Measurements from ENCODE around the gene CYP4F12. TPM values are rescaled to one million over a fixed set of nuclear protein-coding genes. Genes with fewer than 3 reads are reported as not detected.
"Not testable (repeated sequence)": the region's sequence is repeated elsewhere in the genome, so short reads cannot be mapped to it uniquely, and the experiment has no call there.

CYP4F12 gene
- total RNA-seq, 1 donor from 2014 or later: not detected

GRCh38 chr19:15663247-15663646, 9.6 kb upstream of the CYP4F12 start:
- no peak for DNase-seq (ENCODE audit: low spot score)
- H3K9me3 Mint-ChIP-seq: no peaks in the 10 kb centered on the region
- H3K27ac Mint-ChIP-seq: no peak overlapping the region
- H3K27me3 Mint-ChIP-seq (ENCODE audit: low read depth): no peaks in the 10 kb centered on the region
- H3K36me3 Mint-ChIP-seq (ENCODE audit: low read depth): no peaks in the 10 kb centered on the region
- H3K4me1 Mint-ChIP-seq (ENCODE audit: low read depth): no peaks in the 10 kb centered on the region
- intact Hi-C loops (cut with micrococcal nuclease): no loop called here
- H3K4me3 Mint-ChIP-seq (ENCODE audit: low read depth): no peak overlapping the region

GRCh38 chr19:15666186-15666585, 6.7 kb upstream of the CYP4F12 start:
- intact Hi-C loops (cut with micrococcal nuclease): no loop called here
- no peak overlapping the region for H3K27ac Mint-ChIP-seq
- no peaks in the 10 kb centered on the region for H3K4me1 Mint-ChIP-seq (ENCODE audit: low read depth)
- H3K9me3 Mint-ChIP-seq: no peaks in the 10 kb centered on the region
- H3K27me3 Mint-ChIP-seq (ENCODE audit: low read depth): no peaks in the 10 kb centered on the region
- H3K36me3 Mint-ChIP-seq (ENCODE audit: low read depth): no peaks in the 10 kb centered on the region
- no peak for DNase-seq (ENCODE audit: low spot score)
- H3K4me3 Mint-ChIP-seq (ENCODE audit: low read depth): no peak overlapping the region

- H3K4me3 Mint-ChIP-seq (ENCODE audit: low read depth): no peak overlapping the region
These were observed 6.0 kb upstream of the CYP4F12 start for GRCh38 chr19:15666883-15667282.

GRCh38 chr19:15669440-15669839, 3.4 kb upstream of the CYP4F12 start:
- no peaks in the 10 kb centered on the region for H3K27me3 Mint-ChIP-seq (ENCODE audit: low read depth)
- no peaks in the 10 kb centered on the region for H3K36me3 Mint-ChIP-seq (ENCODE audit: low read depth)
- no peaks in the 10 kb centered on the region for H3K4me1 Mint-ChIP-seq (ENCODE audit: low read depth)
- no peak overlapping the region for H3K27ac Mint-ChIP-seq
- H3K4me3 Mint-ChIP-seq (ENCODE audit: low read depth): no peak overlapping the region
- intact Hi-C loops (cut with micrococcal nuclease): no loop called here
- DNase-seq (ENCODE audit: low spot score): no peak
- H3K9me3 Mint-ChIP-seq: no peaks in the 10 kb centered on the region

More at GRCh38 chr19:15666883-15667282, 6.0 kb upstream of the CYP4F12 start:
- no peak for DNase-seq (ENCODE audit: low spot score)
- H3K27me3 Mint-ChIP-seq (ENCODE audit: low read depth): no peaks in the 10 kb centered on the region
- H3K27ac Mint-ChIP-seq: no peak overlapping the region
- no peaks in the 10 kb centered on the region for H3K9me3 Mint-ChIP-seq
- intact Hi-C loops (cut with micrococcal nuclease): no loop called here
- H3K36me3 Mint-ChIP-seq (ENCODE audit: low read depth): no peaks in the 10 kb centered on the region
- no peaks in the 10 kb centered on the region for H3K4me1 Mint-ChIP-seq (ENCODE audit: low read depth)

GRCh38 chr19:15669891-15670290, 3.0 kb upstream of the CYP4F12 start:
- H3K4me1 Mint-ChIP-seq (ENCODE audit: low read depth): no peaks in the 10 kb centered on the region
- no peaks in the 10 kb centered on the region for H3K36me3 Mint-ChIP-seq (ENCODE audit: low read depth)
- no peaks in the 10 kb centered on the region for H3K9me3 Mint-ChIP-seq
- no peaks in the 10 kb centered on the region for H3K27me3 Mint-ChIP-seq (ENCODE audit: low read depth)
- DNase-seq (ENCODE audit: low spot score): no peak
- H3K4me3 Mint-ChIP-seq (ENCODE audit: low read depth): no peak overlapping the region
- intact Hi-C loops (cut with micrococcal nuclease): no loop called here
- H3K27ac Mint-ChIP-seq: no peak overlapping the region

- no peak for DNase-seq (ENCODE audit: low spot score)
- Mint-ChIP-seq H3K27me3 (ENCODE audit: low read depth) (no peaks in the 10 kb centered on the region), H3K9me3 (peaks cover 5% of the 10 kb centered on the region), H3K4me1 (ENCODE audit: low read depth) (no peaks in the 10 kb centered on the region), H3K36me3 (ENCODE audit: low read depth) (no peaks in the 10 kb centered on the region), H3K27ac (no peak overlapping the region), H3K4me3 (ENCODE audit: low read depth) (no peak overlapping the region)
- intact Hi-C loops (cut with micrococcal nuclease): no loop called here
These were observed 1.6 kb upstream of the CYP4F12 start for GRCh38 chr19:15671237-15671821.

GRCh38 chr19:15671891-15672579, 852 bp upstream of the CYP4F12 start:
- H3K4me3 Mint-ChIP-seq (ENCODE audit: low read depth): no peak overlapping the region
- H3K9me3 Mint-ChIP-seq: peaks cover 9% of the 10 kb centered on the region
- H3K27me3 Mint-ChIP-seq (ENCODE audit: low read depth): no peaks in the 10 kb centered on the region
- no peak for DNase-seq (ENCODE audit: low spot score)
- H3K27ac Mint-ChIP-seq: no peak overlapping the region
- no peaks in the 10 kb centered on the region for H3K36me3 Mint-ChIP-seq (ENCODE audit: low read depth)
- H3K4me1 Mint-ChIP-seq (ENCODE audit: low read depth): no peaks in the 10 kb centered on the region
- intact Hi-C loops (cut with micrococcal nuclease): no loop called here

- intact Hi-C loops (cut with micrococcal nuclease): no loop called here
- no peaks in the 10 kb centered on the region for H3K27me3 Mint-ChIP-seq (ENCODE audit: low read depth)
- H3K9me3 Mint-ChIP-seq: peaks cover 17% of the 10 kb centered on the region
- no peak overlapping the region for H3K27ac Mint-ChIP-seq
- no peak for DNase-seq (ENCODE audit: low spot score)
- no peaks in the 10 kb centered on the region for H3K36me3 Mint-ChIP-seq (ENCODE audit: low read depth)
- H3K4me3 Mint-ChIP-seq (ENCODE audit: low read depth): no peak overlapping the region
- H3K4me1 Mint-ChIP-seq (ENCODE audit: low read depth): no peaks in the 10 kb centered on the region
These were observed 328 bp downstream of the CYP4F12 start for GRCh38 chr19:15673176-15673654.

GRCh38 chr19:15675560-15675959, 2.7 kb downstream of the CYP4F12 start:
- Mint-ChIP-seq H3K27ac (no peak overlapping the region), H3K9me3 (peaks cover 24% of the 10 kb centered on the region), H3K4me1 (ENCODE audit: low read depth) (no peaks in the 10 kb centered on the region)

GRCh38 chr19:15679089-15679488, 6.2 kb downstream of the CYP4F12 start:
- Mint-ChIP-seq H3K36me3 (ENCODE audit: low read depth) (no peaks in the 10 kb centered on the region), H3K4me3 (ENCODE audit: low read depth) (no peak overlapping the region), H3K27ac (no peak overlapping the region), H3K9me3 (peaks cover 24% of the 10 kb centered on the region), H3K27me3 (ENCODE audit: low read depth) (no peaks in the 10 kb centered on the region), H3K4me1 (ENCODE audit: low read depth) (no peaks in the 10 kb centered on the region)
- no peak for DNase-seq (ENCODE audit: low spot score)
- intact Hi-C loops (cut with micrococcal nuclease): no loop called here

More at GRCh38 chr19:15675560-15675959, 2.7 kb downstream of the CYP4F12 start:
- intact Hi-C loops (cut with micrococcal nuclease): no loop called here
- Mint-ChIP-seq H3K36me3 (ENCODE audit: low read depth) (no peaks in the 10 kb centered on the region), H3K4me3 (ENCODE audit: low read depth) (no peak overlapping the region), H3K27me3 (ENCODE audit: low read depth) (no peaks in the 10 kb centered on the region)
- DNase-seq (ENCODE audit: low spot score): no peak

GRCh38 chr19:15679865-15680264, 7.0 kb downstream of the CYP4F12 start:
- H3K27me3 Mint-ChIP-seq (ENCODE audit: low read depth); H3K36me3 Mint-ChIP-seq (ENCODE audit: low read depth); H3K27ac Mint-ChIP-seq; H3K4me1 Mint-ChIP-seq (ENCODE audit: low read depth); DNase-seq (ENCODE audit: low spot score); intact Hi-C loops (cut with micrococcal nuclease); H3K4me3 Mint-ChIP-seq (ENCODE audit: low read depth): not testable (repeated sequence)
- peaks cover 24% of the 10 kb centered on the region for H3K9me3 Mint-ChIP-seq

GRCh38 chr19:15680478-15681322, 7.8 kb downstream of the CYP4F12 start:
- Mint-ChIP-seq H3K4me1 (ENCODE audit: low read depth) (no peaks in the 10 kb centered on the region), H3K4me3 (ENCODE audit: low read depth) (no peak overlapping the region), H3K27ac (no peak overlapping the region), H3K9me3 (peaks cover 22% of the 10 kb centered on the region), H3K36me3 (ENCODE audit: low read depth) (no peaks in the 10 kb centered on the region), H3K27me3 (ENCODE audit: low read depth) (no peaks in the 10 kb centered on the region)
- intact Hi-C loops (cut with micrococcal nuclease): no loop called here
- DNase-seq (ENCODE audit: low spot score): no peak

GRCh38 chr19:15683411-15683810, 10.5 kb downstream of the CYP4F12 start:
- DNase-seq (ENCODE audit: low spot score): no peak
- Mint-ChIP-seq H3K27ac (no peak overlapping the region), H3K27me3 (ENCODE audit: low read depth) (no peaks in the 10 kb centered on the region), H3K9me3 (peaks cover 10% of the 10 kb centered on the region), H3K4me3 (ENCODE audit: low read depth) (no peak overlapping the region), H3K4me1 (ENCODE audit: low read depth) (no peaks in the 10 kb centered on the region), H3K36me3 (ENCODE audit: low read depth) (no peaks in the 10 kb centered on the region)
- intact Hi-C loops (cut with micrococcal nuclease): no loop called here

All from activated T-helper 2 cell treated with anti-CD3 and anti-CD28 coated beads, Interferon-gamma antibody, Interleukin-2, Interleukin-4, amounts not matched to agents 10 μg/mL and 5 μg/mL and 100 μg/mL, durations not matched to agents 14 hours and 24 hours and 36 hours (primary cell).